Glutamatergic neuron (in vitro differentiated cells): Measurements from ENCODE around the gene LGR6. TPM values are rescaled to one million over a fixed set of nuclear protein-coding genes. Genes with fewer than 3 reads are reported as not detected.

Source experiments
- DNase-seq: peaks from one replicate; pipeline ENCODE4 v3.0.0; 2022
- H3K27ac Mint-ChIP-seq: one replicate; pipeline ENCODE4 v1.8.0; 2020; ENCODE audit warnings: mild to moderate bottlenecking, mixed read lengths, inconsistent platforms; ENCODE audit not compliant: unreplicated experiment
- H3K27me3 Mint-ChIP-seq: one replicate; pipeline ENCODE4 v1.8.0; 2020; ENCODE audit warnings: mild to moderate bottlenecking, moderate library complexity, mixed read lengths, inconsistent platforms; ENCODE audit not compliant: unreplicated experiment
- H3K36me3 Mint-ChIP-seq: one replicate; pipeline ENCODE4 v1.8.0; 2020; ENCODE audit warnings: mild to moderate bottlenecking, mixed read lengths, inconsistent platforms; ENCODE audit not compliant: unreplicated experiment
- H3K4me1 Mint-ChIP-seq: one replicate; pipeline ENCODE4 v1.8.0; 2020; ENCODE audit warnings: mild to moderate bottlenecking, low read depth, mixed read lengths, inconsistent platforms; ENCODE audit not compliant: unreplicated experiment
- H3K4me3 Mint-ChIP-seq: one replicate; pipeline ENCODE4 v1.8.0; 2020; ENCODE audit warnings: mild to moderate bottlenecking, mixed read lengths, inconsistent platforms; ENCODE audit not compliant: unreplicated experiment
- H3K9me3 Mint-ChIP-seq: one replicate; pipeline ENCODE4 v1.8.0; 2020; ENCODE audit warnings: mild to moderate bottlenecking, moderate library complexity, mixed read lengths, inconsistent platforms; ENCODE audit not compliant: unreplicated experiment
- total RNA-seq: library from RNA; stranded (reverse); fragmentation: NEBNext Ultra II Directional; extraction: Animal tissue kit (Norgen Biotek cat#: 25700); gene quantifications from one replicate; pipeline ENCODE4 v1.2.1, GENCODE V29; 2021; ENCODE audit not compliant: unreplicated experiment
- TF ChIP-seq, protein P1 (sequence below): fragments of 200-600 bp; sonication (generic); IDR thresholded peaks from one replicate; pipeline ENCODE4 v1.5.0; 2021; ENCODE audit not compliant: partially characterized antibody, unreplicated experiment

Gene LGR6
- total RNA-seq, 1 donor from 2014 or later = 0.37 TPM

DNA sequence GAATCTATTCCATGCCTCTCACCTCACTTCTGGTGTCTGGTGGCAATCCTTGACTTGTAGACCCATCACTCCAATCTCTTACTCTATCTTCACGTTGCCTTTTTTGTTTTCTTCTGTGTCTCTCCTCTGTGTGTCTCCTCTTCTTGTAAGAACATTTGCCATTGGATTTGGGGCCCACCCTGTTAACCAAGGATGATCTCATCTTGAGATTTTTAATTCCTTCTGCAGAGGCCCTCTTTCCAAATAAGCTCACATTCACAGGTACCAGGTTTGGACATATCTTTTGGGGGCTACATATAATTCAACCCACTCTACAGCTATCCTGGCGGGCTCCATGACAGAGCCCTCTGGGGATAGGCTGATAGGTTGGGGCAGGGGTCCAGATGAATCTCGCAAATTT lies 92.3 kb downstream of the LGR6 start:
- no peak overlapping the region for H3K27ac Mint-ChIP-seq
- TF ChIP-seq, protein P1, sequence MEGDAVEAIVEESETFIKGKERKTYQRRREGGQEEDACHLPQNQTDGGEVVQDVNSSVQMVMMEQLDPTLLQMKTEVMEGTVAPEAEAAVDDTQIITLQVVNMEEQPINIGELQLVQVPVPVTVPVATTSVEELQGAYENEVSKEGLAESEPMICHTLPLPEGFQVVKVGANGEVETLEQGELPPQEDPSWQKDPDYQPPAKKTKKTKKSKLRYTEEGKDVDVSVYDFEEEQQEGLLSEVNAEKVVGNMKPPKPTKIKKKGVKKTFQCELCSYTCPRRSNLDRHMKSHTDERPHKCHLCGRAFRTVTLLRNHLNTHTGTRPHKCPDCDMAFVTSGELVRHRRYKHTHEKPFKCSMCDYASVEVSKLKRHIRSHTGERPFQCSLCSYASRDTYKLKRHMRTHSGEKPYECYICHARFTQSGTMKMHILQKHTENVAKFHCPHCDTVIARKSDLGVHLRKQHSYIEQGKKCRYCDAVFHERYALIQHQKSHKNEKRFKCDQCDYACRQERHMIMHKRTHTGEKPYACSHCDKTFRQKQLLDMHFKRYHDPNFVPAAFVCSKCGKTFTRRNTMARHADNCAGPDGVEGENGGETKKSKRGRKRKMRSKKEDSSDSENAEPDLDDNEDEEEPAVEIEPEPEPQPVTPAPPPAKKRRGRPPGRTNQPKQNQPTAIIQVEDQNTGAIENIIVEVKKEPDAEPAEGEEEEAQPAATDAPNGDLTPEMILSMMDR = no peak
- H3K27me3 Mint-ChIP-seq = peaks cover 7% of the 10 kb centered on the region
- H3K36me3 Mint-ChIP-seq = no peaks in the 10 kb centered on the region
- H3K9me3 Mint-ChIP-seq = no peaks in the 10 kb centered on the region
- H3K4me3 Mint-ChIP-seq = no peak overlapping the region
- no peak for DNase-seq
- H3K4me1 Mint-ChIP-seq = peaks cover 9% of the 10 kb centered on the region

DNA sequence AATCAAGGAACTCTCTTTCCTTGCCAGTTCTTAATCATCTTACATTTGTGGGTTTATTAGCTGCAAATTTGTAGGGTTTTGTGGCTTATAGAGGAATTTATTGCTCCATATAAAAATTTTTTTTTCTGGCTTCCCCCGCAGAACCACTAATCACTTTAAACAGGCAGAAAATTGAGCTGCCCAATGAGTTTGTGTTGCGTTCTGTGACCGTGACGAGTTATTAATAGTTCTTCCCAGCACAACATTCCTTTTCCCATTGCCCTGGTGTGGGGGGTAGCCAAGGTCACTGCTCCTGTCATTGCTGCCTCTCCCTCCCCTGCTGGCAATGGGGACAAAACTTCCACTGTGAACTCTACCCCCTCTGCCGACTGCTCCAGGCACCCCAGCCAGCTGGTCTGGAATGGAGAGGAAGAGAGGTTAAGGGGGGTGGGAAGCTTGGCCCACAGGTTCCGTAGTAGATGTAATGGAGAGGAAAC lies 93.1 kb downstream of the LGR6 start:
- H3K27me3 Mint-ChIP-seq = peaks cover 5% of the 10 kb centered on the region
- no peak overlapping the region for H3K4me3 Mint-ChIP-seq
- DNase-seq = no peak
- peaks cover 6% of the 10 kb centered on the region for H3K4me1 Mint-ChIP-seq
- no peak overlapping the region for H3K27ac Mint-ChIP-seq
- TF ChIP-seq, protein P1 = no peak
- H3K9me3 Mint-ChIP-seq = no peaks in the 10 kb centered on the region
- no peaks in the 10 kb centered on the region for H3K36me3 Mint-ChIP-seq

DNA sequence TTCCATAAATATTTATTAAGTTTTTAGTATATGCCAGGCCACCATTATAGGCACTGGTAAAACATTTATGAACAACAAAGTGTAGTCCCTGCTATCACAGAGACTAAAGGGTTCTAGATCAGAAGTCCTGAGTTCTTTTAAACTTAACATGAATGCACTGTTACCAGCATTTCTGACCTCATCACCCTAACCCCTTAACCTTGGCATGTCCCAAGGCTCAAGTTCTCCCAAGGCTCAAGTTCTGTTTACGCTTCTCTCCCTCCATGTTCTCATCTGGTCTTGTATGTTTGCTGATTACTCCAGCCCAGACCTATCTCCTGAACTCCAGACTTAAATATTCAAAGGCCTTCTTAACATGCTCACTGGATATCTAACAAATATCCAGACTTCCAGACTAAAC lies 93.6 kb downstream of the LGR6 start:
- no peaks in the 10 kb centered on the region for H3K36me3 Mint-ChIP-seq
- peaks cover 3% of the 10 kb centered on the region for H3K27me3 Mint-ChIP-seq
- H3K27ac Mint-ChIP-seq = no peak overlapping the region
- TF ChIP-seq, protein P1 = no peak
- no peaks in the 10 kb centered on the region for H3K9me3 Mint-ChIP-seq
- peaks cover 2% of the 10 kb centered on the region for H3K4me1 Mint-ChIP-seq
- DNase-seq = no peak
- no peak overlapping the region for H3K4me3 Mint-ChIP-seq

DNA sequence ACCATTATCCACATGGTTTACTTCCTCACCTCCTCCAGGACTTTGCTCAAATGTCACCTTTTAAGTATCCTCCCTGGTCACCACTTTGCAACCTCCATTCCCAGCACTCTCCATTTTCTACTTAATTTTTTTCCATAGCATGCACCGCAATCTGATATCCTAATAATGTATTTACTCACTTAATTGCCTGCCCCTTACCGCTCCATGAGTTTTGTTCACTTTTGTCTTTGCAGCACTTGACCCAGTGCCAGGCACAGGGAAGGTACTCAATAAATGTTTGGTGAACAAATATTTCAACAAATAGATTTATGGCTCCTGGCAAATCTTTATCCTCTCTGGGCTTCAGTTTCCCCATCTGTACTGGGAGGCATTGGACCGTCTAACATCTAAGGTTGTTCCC lies 94.6 kb downstream of the LGR6 start:
- no peak for DNase-seq
- Mint-ChIP-seq H3K27me3 (peaks cover 3% of the 10 kb centered on the region), H3K36me3 (no peaks in the 10 kb centered on the region), H3K9me3 (no peaks in the 10 kb centered on the region), H3K4me3 (no peak overlapping the region), H3K27ac (no peak overlapping the region), H3K4me1 (no peaks in the 10 kb centered on the region)
- TF ChIP-seq, protein P1 = no peak

DNA sequence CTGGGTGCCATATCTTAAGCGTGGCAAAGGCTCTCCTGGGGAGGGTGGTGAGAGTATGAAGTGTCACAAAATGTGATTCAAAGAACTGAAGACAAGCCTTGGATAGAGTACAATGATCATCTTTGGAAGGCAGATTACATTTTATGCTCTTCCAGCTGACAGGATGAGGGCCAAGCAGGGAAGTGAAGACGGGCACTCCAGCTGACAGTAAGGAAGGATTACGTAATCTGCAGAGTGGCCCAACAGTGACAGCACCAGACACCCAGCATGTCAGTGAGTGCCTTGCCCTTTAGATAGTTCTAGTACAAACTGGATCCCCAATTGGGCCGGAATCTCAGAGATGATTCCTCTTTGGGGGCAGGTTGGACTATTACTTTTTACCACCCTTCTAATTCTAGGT lies 95.4 kb downstream of the LGR6 start:
- H3K27ac Mint-ChIP-seq = no peak overlapping the region

More for the DNA sequence above, 95.4 kb downstream of the LGR6 start:
- TF ChIP-seq, protein P1 = no peak
- Mint-ChIP-seq H3K9me3 (no peaks in the 10 kb centered on the region), H3K36me3 (no peaks in the 10 kb centered on the region), H3K4me1 (no peaks in the 10 kb centered on the region), H3K4me3 (no peak overlapping the region), H3K27me3 (peaks cover 3% of the 10 kb centered on the region)
- no peak for DNase-seq
